Transverse colon (tissue), 3 donors: ENCODE results near the gene PIH1D1.

Experiments used
- POLR2A ChIP-seq: fragments of 450-650 bp; IDR thresholded peaks from one replicate; pipeline ENCODE4 v1.6.1; 2016; ENCODE audit warnings: antibody characterized with exemption, mild to moderate bottlenecking, moderate library complexity
- TF ChIP-seq, protein P1 (sequence below), 5 experiments: fragments of 200-600 bp in 3 of 5; fragments of 450-650 bp in 2 of 5; sonication (generic) in 3 of 5; IDR thresholded peaks; 1 replicate in 2 of 5; 2 replicates in 3 of 5; pipeline ENCODE4 v1.5.1; 2016 to 2017; ENCODE audit warnings: antibody characterized with exemption in 5 of 5, inconsistent platforms in 3 of 5, mild to moderate bottlenecking in 2 of 5, moderate library complexity in 1 of 5

DNA sequence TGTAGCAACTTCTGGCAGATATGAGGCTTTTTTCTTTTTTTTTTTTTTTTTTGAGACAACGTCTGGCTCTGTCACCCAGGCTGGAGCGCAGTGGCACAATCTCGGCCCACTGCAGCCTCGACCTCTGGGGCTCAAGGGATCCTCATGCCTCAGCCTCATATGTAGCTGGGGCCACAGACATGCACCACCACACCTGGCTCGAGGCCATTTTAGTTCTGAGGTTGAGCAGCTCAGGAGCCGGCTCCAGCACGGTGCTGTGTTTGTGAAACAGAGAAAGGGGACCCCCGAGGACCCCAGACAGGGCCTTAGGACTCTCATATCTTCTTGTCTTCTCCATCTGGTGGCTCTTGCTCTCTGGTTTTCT, 19.0 kb upstream of the PIH1D1 start:
- TF ChIP-seq, protein P1, sequence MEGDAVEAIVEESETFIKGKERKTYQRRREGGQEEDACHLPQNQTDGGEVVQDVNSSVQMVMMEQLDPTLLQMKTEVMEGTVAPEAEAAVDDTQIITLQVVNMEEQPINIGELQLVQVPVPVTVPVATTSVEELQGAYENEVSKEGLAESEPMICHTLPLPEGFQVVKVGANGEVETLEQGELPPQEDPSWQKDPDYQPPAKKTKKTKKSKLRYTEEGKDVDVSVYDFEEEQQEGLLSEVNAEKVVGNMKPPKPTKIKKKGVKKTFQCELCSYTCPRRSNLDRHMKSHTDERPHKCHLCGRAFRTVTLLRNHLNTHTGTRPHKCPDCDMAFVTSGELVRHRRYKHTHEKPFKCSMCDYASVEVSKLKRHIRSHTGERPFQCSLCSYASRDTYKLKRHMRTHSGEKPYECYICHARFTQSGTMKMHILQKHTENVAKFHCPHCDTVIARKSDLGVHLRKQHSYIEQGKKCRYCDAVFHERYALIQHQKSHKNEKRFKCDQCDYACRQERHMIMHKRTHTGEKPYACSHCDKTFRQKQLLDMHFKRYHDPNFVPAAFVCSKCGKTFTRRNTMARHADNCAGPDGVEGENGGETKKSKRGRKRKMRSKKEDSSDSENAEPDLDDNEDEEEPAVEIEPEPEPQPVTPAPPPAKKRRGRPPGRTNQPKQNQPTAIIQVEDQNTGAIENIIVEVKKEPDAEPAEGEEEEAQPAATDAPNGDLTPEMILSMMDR (IDR thresholded peaks at IDR 0.05), result peak in 1 of 5 experiments; percentile 2
- no peak for TF ChIP-seq POLR2A
